Measurements from ENCODE around the gene CD93. TPM values are rescaled to one million over a fixed set of nuclear protein-coding genes. Genes with fewer than 3 reads are reported as not detected.

The CD93 gene
- total RNA-seq, 1 donor from 2014 or later: 0.02 TPM

DNA sequence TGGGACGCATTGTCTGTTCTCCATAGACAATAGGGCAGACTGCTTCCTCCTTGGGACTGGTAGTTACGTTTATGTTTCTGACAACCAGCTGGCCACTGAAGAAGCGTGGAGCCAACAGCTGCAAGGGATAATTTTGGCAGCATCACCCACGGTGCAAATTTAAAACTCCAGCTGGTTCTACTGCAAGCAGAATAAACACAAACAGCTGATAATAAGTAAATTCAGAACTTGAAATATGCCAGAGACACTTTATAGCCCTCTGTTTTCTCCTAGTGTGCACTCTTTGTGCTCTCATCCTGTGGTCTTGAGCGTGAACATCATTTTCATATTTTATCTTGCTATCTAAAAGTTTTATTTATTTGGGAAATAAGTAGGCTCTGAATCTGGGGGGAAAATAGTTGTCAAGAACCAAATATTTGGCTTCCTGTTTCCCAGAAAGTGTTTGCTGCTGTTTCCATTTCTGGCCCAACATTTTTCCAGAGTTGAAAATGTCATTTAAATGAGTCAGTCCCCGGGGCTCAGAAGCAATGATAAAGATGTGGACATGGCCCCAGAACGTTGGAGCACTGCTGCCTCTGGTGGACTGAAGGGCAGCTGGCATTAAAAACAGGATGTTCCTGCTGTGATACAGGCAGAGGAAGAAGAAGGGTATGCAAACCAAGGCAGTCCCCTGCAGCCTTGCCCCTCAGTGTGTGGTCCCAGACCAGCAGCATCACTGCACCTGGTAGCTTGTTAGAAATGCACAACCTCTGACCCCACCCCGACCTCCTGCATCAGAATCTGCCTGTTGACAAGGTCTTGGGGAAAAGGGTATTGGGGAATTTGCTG, 24.2 kb downstream of the CD93 start:
- no peak overlapping the region for H3K4me3 Mint-ChIP-seq (ENCODE audit: unreplicated experiment)
- peak overlapping the region; percentile 16 for H3K27ac ChIP-seq (ENCODE audit: low read depth, low read length)
- peaks cover 15% of the 10 kb centered on the region for H3K4me1 Mint-ChIP-seq (ENCODE audit: low read depth, unreplicated experiment)
- H3K27ac Mint-ChIP-seq (ENCODE audit: unreplicated experiment): no peak overlapping the region
- TF ChIP-seq, protein P1, sequence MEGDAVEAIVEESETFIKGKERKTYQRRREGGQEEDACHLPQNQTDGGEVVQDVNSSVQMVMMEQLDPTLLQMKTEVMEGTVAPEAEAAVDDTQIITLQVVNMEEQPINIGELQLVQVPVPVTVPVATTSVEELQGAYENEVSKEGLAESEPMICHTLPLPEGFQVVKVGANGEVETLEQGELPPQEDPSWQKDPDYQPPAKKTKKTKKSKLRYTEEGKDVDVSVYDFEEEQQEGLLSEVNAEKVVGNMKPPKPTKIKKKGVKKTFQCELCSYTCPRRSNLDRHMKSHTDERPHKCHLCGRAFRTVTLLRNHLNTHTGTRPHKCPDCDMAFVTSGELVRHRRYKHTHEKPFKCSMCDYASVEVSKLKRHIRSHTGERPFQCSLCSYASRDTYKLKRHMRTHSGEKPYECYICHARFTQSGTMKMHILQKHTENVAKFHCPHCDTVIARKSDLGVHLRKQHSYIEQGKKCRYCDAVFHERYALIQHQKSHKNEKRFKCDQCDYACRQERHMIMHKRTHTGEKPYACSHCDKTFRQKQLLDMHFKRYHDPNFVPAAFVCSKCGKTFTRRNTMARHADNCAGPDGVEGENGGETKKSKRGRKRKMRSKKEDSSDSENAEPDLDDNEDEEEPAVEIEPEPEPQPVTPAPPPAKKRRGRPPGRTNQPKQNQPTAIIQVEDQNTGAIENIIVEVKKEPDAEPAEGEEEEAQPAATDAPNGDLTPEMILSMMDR (IDR thresholded peaks at IDR 0.05; ENCODE audit: insufficient read depth, low read depth, low read length): peak; percentile 55
- TF ChIP-seq EZH2 (IDR thresholded peaks at IDR 0.05; ENCODE audit: insufficient read depth, low read length): no peak
- H3K36me3 Mint-ChIP-seq (ENCODE audit: low read depth, unreplicated experiment): no peaks in the 10 kb centered on the region
- no peaks in the 10 kb centered on the region for H3K79me2 ChIP-seq (ENCODE audit: insufficient read depth, low read length)
- H3K9me3 Mint-ChIP-seq (ENCODE audit: unreplicated experiment): no peaks in the 10 kb centered on the region
- peaks cover 13% of the 10 kb centered on the region for H3K4me1 ChIP-seq (ENCODE audit: insufficient read depth, low read length)
- H4K20me1 ChIP-seq (ENCODE audit: insufficient read depth, low read length): no peaks in the 10 kb centered on the region
- no peaks in the 10 kb centered on the region for H3K9me3 ChIP-seq (ENCODE audit: insufficient read depth, low read depth, low read length)
- DNase-seq (ENCODE audit: low read depth): peak; percentile 51
- no peak overlapping the region for H2AFZ ChIP-seq (ENCODE audit: low read depth, low read length)
- H3K27me3 Mint-ChIP-seq (ENCODE audit: low read depth, unreplicated experiment): peaks cover 2% of the 10 kb centered on the region
- peak; percentile 69 for FAIRE-seq
- H3K9ac ChIP-seq (ENCODE audit: low read length): no peak overlapping the region
- no peaks in the 10 kb centered on the region for H3K27me3 ChIP-seq (ENCODE audit: insufficient read depth, low read length)
- peak overlapping the region; percentile 42 for H3K4me2 ChIP-seq (ENCODE audit: low read length)
- H3K36me3 ChIP-seq (ENCODE audit: insufficient read depth, low read length): no peaks in the 10 kb centered on the region
- H3K4me3 ChIP-seq (ENCODE audit: insufficient read depth, low read depth, low read length): no peak overlapping the region

DNA sequence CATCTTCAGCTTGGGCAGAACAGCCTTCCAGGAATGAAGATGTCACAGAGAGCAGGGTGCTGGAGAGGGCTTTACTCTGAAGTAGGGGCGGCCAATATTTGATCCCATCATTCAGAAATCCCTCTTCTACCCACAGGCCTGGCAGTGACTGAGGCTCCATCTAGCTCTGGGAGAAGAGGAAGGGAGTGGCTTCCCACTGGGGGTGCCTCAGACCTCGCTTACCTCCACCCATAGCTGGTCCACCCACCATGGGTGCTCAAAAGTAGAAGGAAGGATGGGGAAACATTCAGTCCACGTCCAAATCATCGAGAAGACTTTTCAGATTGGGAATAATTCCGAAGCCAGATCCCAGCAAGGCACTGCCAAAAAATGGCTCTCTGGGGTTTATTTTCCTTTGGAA, 24.9 kb downstream of the CD93 start:
- no peak for FAIRE-seq
- Mint-ChIP-seq H3K4me1 (ENCODE audit: low read depth, unreplicated experiment) (peaks cover 15% of the 10 kb centered on the region), H3K36me3 (ENCODE audit: low read depth, unreplicated experiment) (no peaks in the 10 kb centered on the region), H3K9me3 (ENCODE audit: unreplicated experiment) (no peaks in the 10 kb centered on the region), H3K27me3 (ENCODE audit: low read depth, unreplicated experiment) (no peaks in the 10 kb centered on the region), H3K27ac (ENCODE audit: unreplicated experiment) (no peak overlapping the region), H3K4me3 (ENCODE audit: unreplicated experiment) (no peak overlapping the region)
- H4K20me1 ChIP-seq (ENCODE audit: insufficient read depth, low read length): no peaks in the 10 kb centered on the region
- no peak overlapping the region for H2AFZ ChIP-seq (ENCODE audit: low read depth, low read length)
- no peaks in the 10 kb centered on the region for H3K9me3 ChIP-seq (ENCODE audit: insufficient read depth, low read depth, low read length)
- no peak overlapping the region for H3K9ac ChIP-seq (ENCODE audit: low read length)
- no peak overlapping the region for H3K4me3 ChIP-seq (ENCODE audit: insufficient read depth, low read depth, low read length)
- H3K36me3 ChIP-seq (ENCODE audit: insufficient read depth, low read length): no peaks in the 10 kb centered on the region
- H3K27ac ChIP-seq (ENCODE audit: low read depth, low read length): peak overlapping the region; percentile 16
- H3K4me1 ChIP-seq (ENCODE audit: insufficient read depth, low read length): peaks cover 13% of the 10 kb centered on the region
- no peak for DNase-seq (ENCODE audit: low read depth)
- H3K79me2 ChIP-seq (ENCODE audit: insufficient read depth, low read length): no peaks in the 10 kb centered on the region
- TF ChIP-seq, protein P1 (IDR thresholded peaks at IDR 0.05; ENCODE audit: insufficient read depth, low read depth, low read length): no peak
- TF ChIP-seq EZH2 (IDR thresholded peaks at IDR 0.05; ENCODE audit: insufficient read depth, low read length): no peak
- peak overlapping the region; percentile 42 for H3K4me2 ChIP-seq (ENCODE audit: low read length)
- H3K27me3 ChIP-seq (ENCODE audit: insufficient read depth, low read length): peaks cover under 1% of the 10 kb centered on the region

DNA sequence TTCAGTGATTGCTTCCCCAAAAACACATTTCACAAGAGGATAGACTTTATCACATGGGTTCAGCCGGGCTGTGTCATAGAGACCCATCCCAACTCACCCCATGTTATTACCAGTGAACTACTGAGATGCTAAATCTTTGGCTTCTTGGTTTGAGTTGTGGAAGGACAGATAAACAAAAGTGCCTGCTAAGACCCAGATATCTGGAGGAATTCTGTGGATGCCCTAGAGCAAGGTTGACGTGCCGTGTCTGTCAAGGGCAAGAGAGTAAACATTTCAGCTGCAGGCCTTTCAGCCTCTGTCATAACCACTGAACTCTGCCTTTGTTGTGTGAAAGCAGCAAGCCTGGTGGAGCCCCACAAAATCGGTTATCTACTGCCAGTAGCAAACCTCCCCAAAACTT, 25.5 kb downstream of the CD93 start:
- H3K9ac ChIP-seq (ENCODE audit: low read length): no peak overlapping the region
- H3K36me3 Mint-ChIP-seq (ENCODE audit: low read depth, unreplicated experiment): no peaks in the 10 kb centered on the region
- no peak overlapping the region for H3K4me3 Mint-ChIP-seq (ENCODE audit: unreplicated experiment)
- no peaks in the 10 kb centered on the region for H3K9me3 Mint-ChIP-seq (ENCODE audit: unreplicated experiment)
- no peak overlapping the region for H2AFZ ChIP-seq (ENCODE audit: low read depth, low read length)
- H3K36me3 ChIP-seq (ENCODE audit: insufficient read depth, low read length): no peaks in the 10 kb centered on the region
- peaks cover 13% of the 10 kb centered on the region for H3K4me1 ChIP-seq (ENCODE audit: insufficient read depth, low read length)
- no peak overlapping the region for H3K27ac Mint-ChIP-seq (ENCODE audit: unreplicated experiment)
- DNase-seq (ENCODE audit: low read depth) (no peak), FAIRE-seq (no peak)
- H3K4me3 ChIP-seq (ENCODE audit: insufficient read depth, low read depth, low read length): no peak overlapping the region
- TF ChIP-seq, protein P1 (IDR thresholded peaks at IDR 0.05; ENCODE audit: insufficient read depth, low read depth, low read length): no peak
- TF ChIP-seq EZH2 (IDR thresholded peaks at IDR 0.05; ENCODE audit: insufficient read depth, low read length): no peak
- H3K4me2 ChIP-seq (ENCODE audit: low read length): no peak overlapping the region
- H3K27me3 Mint-ChIP-seq (ENCODE audit: low read depth, unreplicated experiment): no peaks in the 10 kb centered on the region
- H3K4me1 Mint-ChIP-seq (ENCODE audit: low read depth, unreplicated experiment): peaks cover 15% of the 10 kb centered on the region
- H3K79me2 ChIP-seq (ENCODE audit: insufficient read depth, low read length): no peaks in the 10 kb centered on the region
- H4K20me1 ChIP-seq (ENCODE audit: insufficient read depth, low read length): no peaks in the 10 kb centered on the region
- no peak overlapping the region for H3K27ac ChIP-seq (ENCODE audit: low read depth, low read length)
- no peaks in the 10 kb centered on the region for H3K9me3 ChIP-seq (ENCODE audit: insufficient read depth, low read depth, low read length)
- peaks cover 3% of the 10 kb centered on the region for H3K27me3 ChIP-seq (ENCODE audit: insufficient read depth, low read length)

Measured in astrocyte (in vitro differentiated cells and primary cell).